Measurements from ENCODE around the gene CCDC85A. TPM values are rescaled to one million over a fixed set of nuclear protein-coding genes. Genes with fewer than 3 reads are reported as not detected.

Gene CCDC85A
- 14.0 TPM for total RNA-seq

GRCh38 chr2:56183643-56184499 is at the start of gene CCDC85A:
Gene CCDC85A (plus strand): TSS chr2:56183990. CDS start chr2:56184625, 635 bp downstream.

Measured in camera-type eye (tissue), 1 donor.